SJCRH30 (cell line): ENCODE results near the gene LGR6. TPM values are rescaled to one million over a fixed set of nuclear protein-coding genes. Genes with fewer than 3 reads are reported as not detected.

ENCODE experiments used
- DNase-seq, 2 experiments: peaks; one replicate each; pipeline ENCODE4 v3.0.0-alpha.2; 2015 to 2020
- H3K27ac ChIP-seq: fragments of 250-450 bp; sonication (Bioruptor Pico); 2 replicates; pipeline ENCODE4 v1.5.1; 2020; ENCODE audit warnings: mild to moderate bottlenecking, moderate library complexity
- H3K27me3 ChIP-seq: fragments of 250-450 bp; sonication (Bioruptor Pico); 2 replicates; pipeline ENCODE4 v1.5.1; 2020; ENCODE audit warnings: mild to moderate bottlenecking, moderate library complexity
- H3K36me3 ChIP-seq: fragments of 250-450 bp; sonication (Bioruptor Pico); 2 replicates; pipeline ENCODE4 v1.5.1; 2020; ENCODE audit warnings: mild to moderate bottlenecking, moderate library complexity
- H3K4me1 ChIP-seq: fragments of 250-450 bp; sonication (Bioruptor Pico); 2 replicates; pipeline ENCODE4 v1.5.1; 2020; ENCODE audit warnings: mild to moderate bottlenecking, moderate library complexity
- H3K4me3 ChIP-seq: fragments of 250-450 bp; sonication (Bioruptor Pico); 2 replicates; pipeline ENCODE4 v1.5.1; 2020; ENCODE audit warnings: mild to moderate bottlenecking, moderate library complexity
- H3K9me3 ChIP-seq: fragments of 250-450 bp; sonication (Bioruptor Pico); replicated peaks from 2 replicates; pipeline ENCODE4 v1.5.1; 2020; ENCODE audit warnings: mild to moderate bottlenecking, moderate library complexity
- total RNA-seq: library from RNA; depleted of rRNA; stranded (reverse); fragments of >200 nt; shearing (Covaris generic); gene quantifications from 2 replicates; pipeline ENCODE4 v1.2.3, GENCODE V29; 2014

LGR6 gene
- total RNA-seq, 1 experiment from 2014 or later: not detected

DNA sequence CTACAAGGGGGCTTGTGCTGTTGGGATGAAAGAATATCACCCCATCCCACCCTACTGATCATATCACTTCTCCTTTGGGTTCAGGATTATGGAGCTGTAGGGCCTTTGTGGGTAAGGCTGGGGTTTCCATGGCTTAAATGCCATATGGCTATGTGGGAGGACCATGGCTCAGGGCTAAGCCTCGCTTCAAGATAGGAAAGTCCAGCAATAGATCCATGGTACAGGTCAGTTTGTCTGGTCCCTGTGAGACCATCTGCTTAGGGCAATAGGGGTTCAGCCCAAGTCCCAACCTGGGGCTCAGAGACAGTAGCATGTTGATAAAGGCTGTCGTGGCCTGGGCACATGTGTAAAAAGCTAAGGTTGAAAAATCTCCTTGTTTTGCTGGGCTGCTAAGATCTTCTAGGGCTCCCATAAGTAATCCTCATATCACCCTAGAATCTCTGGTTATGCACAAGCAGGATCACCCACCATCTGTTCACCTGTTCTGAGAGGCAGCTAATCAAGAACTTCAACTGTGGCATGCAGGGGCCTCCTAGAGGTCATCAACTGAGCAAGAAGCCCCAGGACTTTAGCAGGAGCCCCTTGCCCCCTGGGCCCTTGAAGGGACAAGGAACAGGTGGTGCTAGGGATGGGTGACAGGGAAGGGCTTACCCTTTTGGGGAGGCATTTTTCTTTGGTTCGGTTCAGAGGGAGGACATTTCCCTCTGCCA lies 81.6 kb downstream of the LGR6 start:
- Histone ChIP-seq H3K9me3 (no peaks in the 10 kb centered on the region), H3K27ac (no peak overlapping the region)

DNA sequence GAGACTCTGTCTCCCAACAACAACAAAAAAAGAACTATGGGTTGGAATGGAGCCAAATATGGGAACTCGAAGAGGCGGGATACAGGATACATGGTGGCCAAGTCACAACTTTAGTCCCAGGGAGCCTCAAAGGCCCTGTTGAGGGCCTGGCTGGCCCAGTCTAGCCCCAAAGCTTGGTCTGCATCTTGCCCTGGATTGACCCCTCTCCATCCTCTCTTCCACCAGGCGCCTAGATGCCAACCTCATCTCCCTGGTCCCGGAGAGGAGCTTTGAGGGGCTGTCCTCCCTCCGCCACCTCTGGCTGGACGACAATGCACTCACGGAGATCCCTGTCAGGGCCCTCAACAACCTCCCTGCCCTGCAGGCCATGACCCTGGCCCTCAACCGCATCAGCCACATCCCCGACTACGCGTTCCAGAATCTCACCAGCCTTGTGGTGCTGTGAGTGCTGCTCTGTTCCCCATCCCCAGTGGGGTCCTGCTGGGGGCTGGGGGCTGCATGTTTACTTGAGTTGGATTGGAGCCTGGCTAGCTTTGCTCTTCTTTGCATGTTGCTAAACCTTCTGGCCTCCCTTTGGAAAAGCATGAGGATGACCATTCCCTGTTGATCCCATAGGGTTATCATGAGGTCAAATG lies 82.6 kb downstream of the LGR6 start:
- no peak overlapping the region for H3K4me3 ChIP-seq
- no peak for DNase-seq
- no peak overlapping the region for H3K27ac ChIP-seq
- H3K4me1 ChIP-seq: peaks cover 7% of the 10 kb centered on the region
- H3K27me3 ChIP-seq: peaks cover 6% of the 10 kb centered on the region
- no peaks in the 10 kb centered on the region for H3K9me3 ChIP-seq
- H3K36me3 ChIP-seq: no peaks in the 10 kb centered on the region

More for the DNA sequence above, 81.6 kb downstream of the LGR6 start:
- Histone ChIP-seq H3K27me3 (peaks cover 16% of the 10 kb centered on the region), H3K36me3 (no peaks in the 10 kb centered on the region), H3K4me1 (no peaks in the 10 kb centered on the region), H3K4me3 (no peak overlapping the region)
- no peak for DNase-seq

DNA sequence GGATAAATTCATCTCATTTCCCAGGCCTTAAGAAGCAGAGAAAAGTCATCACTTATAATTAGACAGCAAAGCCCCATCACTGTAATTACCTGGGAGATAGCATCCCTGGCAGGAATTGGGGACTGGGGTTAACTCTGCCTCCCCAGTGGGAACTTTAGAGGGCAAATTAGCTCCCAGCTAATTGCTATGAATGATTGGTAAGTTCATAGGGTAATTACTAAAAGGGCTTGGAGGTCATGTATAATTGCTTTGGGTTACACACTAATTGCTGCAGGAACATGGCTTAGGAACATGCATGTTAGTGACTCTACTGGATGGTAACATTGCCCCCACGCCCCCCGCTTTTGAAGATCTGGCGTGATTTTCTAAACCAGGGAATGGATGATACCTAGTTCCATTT lies 83.3 kb downstream of the LGR6 start:
- Histone ChIP-seq H3K36me3 (no peaks in the 10 kb centered on the region), H3K27me3 (peaks cover under 1% of the 10 kb centered on the region; the same call in 1 of the 2 replicates), H3K27ac (no peak overlapping the region), H3K4me1 (peaks cover 14% of the 10 kb centered on the region), H3K4me3 (no peak overlapping the region), H3K9me3 (no peaks in the 10 kb centered on the region)
- no peak for DNase-seq

- Histone ChIP-seq H3K36me3 (no peaks in the 10 kb centered on the region), H3K4me1 (peaks cover 32% of the 10 kb centered on the region), H3K4me3 (no peak overlapping the region), H3K27me3 (no peaks in the 10 kb centered on the region), H3K9me3 (no peaks in the 10 kb centered on the region), H3K27ac (no peak overlapping the region)
- DNase-seq: no peak
Observed at GRCh38 chr1:202278751-202279150, 85.2 kb downstream of the LGR6 start.

DNA sequence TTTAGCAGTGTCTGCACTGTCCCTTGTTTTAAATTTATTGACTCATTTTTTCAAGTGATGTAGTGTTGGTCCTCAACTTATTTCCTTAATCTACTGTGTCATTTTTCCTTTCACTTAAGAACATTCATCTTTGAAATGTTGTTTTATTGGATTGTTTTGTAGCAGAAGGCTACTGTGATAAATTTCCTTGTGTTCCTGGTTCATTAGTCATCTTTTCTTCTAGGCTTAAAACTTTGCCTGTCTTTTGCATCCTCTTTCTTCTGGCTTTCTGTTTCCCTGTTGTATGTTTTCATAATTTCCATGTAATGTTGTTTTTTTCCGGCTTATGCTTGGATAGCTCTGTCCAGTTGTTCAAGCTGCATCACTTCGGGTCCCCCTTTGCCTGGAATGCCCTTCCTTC lies 86.2 kb downstream of the LGR6 start:
- no peak overlapping the region for H3K27ac ChIP-seq
- peaks cover 33% of the 10 kb centered on the region for H3K4me1 ChIP-seq
- no peaks in the 10 kb centered on the region for H3K27me3 ChIP-seq

DNA sequence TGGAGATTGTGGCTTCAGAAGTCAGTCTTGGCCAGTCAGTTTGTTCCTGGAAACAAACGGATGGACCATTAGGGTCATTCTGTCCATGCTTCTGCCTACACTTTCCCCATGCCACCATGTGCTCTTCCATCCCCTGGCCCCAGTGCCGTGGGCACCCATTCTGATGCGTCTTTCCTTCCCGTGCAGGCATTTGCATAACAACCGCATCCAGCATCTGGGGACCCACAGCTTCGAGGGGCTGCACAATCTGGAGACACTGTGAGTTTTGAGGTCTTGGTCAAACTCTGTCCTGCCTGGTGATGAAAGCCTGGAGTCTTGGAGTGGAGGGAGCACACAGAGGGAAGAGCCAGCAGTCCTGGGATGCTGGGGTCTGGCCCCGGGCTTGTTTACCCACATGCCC lies 87.0 kb downstream of the LGR6 start:
- no peak overlapping the region for H3K4me3 ChIP-seq
- H3K9me3 ChIP-seq: no peaks in the 10 kb centered on the region
- no peak overlapping the region for H3K27ac ChIP-seq
- no peak for DNase-seq
- H3K4me1 ChIP-seq: peaks cover 34% of the 10 kb centered on the region
- H3K27me3 ChIP-seq: no peaks in the 10 kb centered on the region
- no peaks in the 10 kb centered on the region for H3K36me3 ChIP-seq

More for the DNA sequence above, 86.2 kb downstream of the LGR6 start:
- H3K36me3 ChIP-seq: no peaks in the 10 kb centered on the region
- no peaks in the 10 kb centered on the region for H3K9me3 ChIP-seq
- no peak overlapping the region for H3K4me3 ChIP-seq
- no peak for DNase-seq

DNA sequence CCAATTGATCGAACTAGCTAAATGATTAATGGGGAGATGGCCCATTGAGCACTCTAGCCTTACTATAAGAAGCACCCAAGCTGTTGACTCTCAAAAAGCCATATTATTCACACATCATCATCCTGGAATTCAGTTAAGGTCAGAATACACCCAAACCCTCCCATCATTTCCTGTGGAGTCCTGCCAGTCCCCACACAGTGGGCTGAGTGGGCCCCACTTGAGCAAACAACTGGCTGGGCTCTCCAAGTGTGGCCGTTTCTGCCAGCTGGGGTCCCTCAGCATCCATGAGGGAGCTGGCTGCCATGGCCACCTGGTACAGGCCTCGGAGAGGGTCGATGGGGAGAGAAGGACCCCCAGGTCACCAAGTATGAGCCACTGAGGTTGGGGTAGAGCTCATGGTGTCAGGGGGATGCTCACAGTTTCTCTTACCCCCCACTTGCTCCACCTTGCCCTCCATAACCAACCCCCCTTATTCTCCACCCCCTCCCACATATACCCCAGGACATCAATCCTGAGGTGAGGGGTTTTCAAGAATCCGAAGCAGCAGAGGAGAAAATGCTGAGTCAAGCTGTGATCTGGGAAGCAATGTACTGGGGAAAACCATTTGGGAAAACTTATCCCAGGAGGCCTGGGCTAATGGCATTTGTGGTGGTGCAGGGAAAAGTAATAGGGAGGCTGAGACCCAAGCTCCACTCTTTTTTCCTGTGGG lies 87.9 kb downstream of the LGR6 start:
- peak; percentile 44 to 49 for DNase-seq
- peaks cover 42% of the 10 kb centered on the region for H3K4me1 ChIP-seq

DNA sequence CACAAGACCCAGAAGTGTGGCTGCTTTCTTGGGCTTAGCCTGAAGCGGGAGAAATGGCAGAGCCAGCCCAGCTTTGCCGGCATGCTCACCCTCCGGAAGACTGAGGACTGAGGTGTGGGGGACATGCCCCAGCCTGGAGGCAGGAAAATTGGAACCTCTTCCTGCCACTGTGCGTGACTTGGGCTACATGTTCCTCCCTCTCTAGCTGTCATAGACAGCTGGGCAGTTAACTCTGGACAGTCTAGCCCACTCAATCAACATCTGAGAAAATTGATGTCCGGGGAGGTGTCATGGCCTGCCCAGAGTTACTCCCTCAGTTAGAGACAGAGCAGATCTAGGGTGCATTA lies 88.4 kb downstream of the LGR6 start:
- Histone ChIP-seq H3K4me3 (no peak overlapping the region), H3K27me3 (no peaks in the 10 kb centered on the region), H3K9me3 (no peaks in the 10 kb centered on the region), H3K27ac (no peak overlapping the region), H3K36me3 (no peaks in the 10 kb centered on the region), H3K4me1 (peaks cover 48% of the 10 kb centered on the region)
- no peak for DNase-seq

More for the DNA sequence above, 87.9 kb downstream of the LGR6 start:
- Histone ChIP-seq H3K27me3 (no peaks in the 10 kb centered on the region), H3K36me3 (no peaks in the 10 kb centered on the region), H3K27ac (no peak overlapping the region), H3K9me3 (no peaks in the 10 kb centered on the region), H3K4me3 (no peak overlapping the region)

- no peaks in the 10 kb centered on the region for H3K36me3 ChIP-seq
- no peak overlapping the region for H3K4me3 ChIP-seq
- no peak overlapping the region for H3K27ac ChIP-seq
- no peak for DNase-seq
- peaks cover 52% of the 10 kb centered on the region for H3K4me1 ChIP-seq
- no peaks in the 10 kb centered on the region for H3K27me3 ChIP-seq
- no peaks in the 10 kb centered on the region for H3K9me3 ChIP-seq
Observed at GRCh38 chr1:202282596-202283283, 89.1 kb downstream of the LGR6 start.

DNA sequence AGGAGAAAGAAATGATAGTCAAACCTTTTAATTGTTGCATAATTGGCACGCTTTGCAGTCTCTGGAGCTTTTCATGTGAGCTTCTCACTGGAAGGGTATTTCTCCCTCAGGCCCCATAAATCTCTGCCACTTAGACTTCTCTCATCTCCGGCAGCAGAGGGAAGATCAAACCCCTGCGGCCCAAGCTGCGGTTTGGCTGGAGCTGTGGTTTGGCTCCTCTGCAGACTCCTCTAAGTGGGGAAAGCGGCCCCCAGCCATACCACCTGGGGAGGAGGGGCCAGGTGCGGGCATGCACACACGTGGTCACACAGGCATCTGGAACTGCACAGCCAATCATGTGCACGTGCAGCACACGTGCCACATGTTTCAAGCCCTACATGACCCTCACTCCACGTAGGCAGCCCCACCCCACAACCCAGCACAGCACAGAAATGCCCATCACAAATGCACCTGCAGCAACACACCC lies 89.8 kb downstream of the LGR6 start:
- Histone ChIP-seq H3K27me3 (no peaks in the 10 kb centered on the region), H3K4me3 (no peak overlapping the region), H3K9me3 (no peaks in the 10 kb centered on the region), H3K4me1 (peaks cover 52% of the 10 kb centered on the region), H3K27ac (no peak overlapping the region), H3K36me3 (no peaks in the 10 kb centered on the region)
- DNase-seq: peak; percentile 69 to 71

GRCh38 chr1:202283991-202284390 lies 90.4 kb downstream of the LGR6 start:
- Histone ChIP-seq H3K27ac (no peak overlapping the region), H3K36me3 (no peaks in the 10 kb centered on the region), H3K27me3 (no peaks in the 10 kb centered on the region), H3K9me3 (no peaks in the 10 kb centered on the region), H3K4me1 (peaks cover 52% of the 10 kb centered on the region), H3K4me3 (no peak overlapping the region)
- DNase-seq: no peak

DNA sequence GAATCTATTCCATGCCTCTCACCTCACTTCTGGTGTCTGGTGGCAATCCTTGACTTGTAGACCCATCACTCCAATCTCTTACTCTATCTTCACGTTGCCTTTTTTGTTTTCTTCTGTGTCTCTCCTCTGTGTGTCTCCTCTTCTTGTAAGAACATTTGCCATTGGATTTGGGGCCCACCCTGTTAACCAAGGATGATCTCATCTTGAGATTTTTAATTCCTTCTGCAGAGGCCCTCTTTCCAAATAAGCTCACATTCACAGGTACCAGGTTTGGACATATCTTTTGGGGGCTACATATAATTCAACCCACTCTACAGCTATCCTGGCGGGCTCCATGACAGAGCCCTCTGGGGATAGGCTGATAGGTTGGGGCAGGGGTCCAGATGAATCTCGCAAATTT lies 92.3 kb downstream of the LGR6 start:
- Histone ChIP-seq H3K27ac (no peak overlapping the region), H3K27me3 (no peaks in the 10 kb centered on the region), H3K4me3 (no peak overlapping the region), H3K4me1 (peaks cover 53% of the 10 kb centered on the region), H3K36me3 (no peaks in the 10 kb centered on the region), H3K9me3 (no peaks in the 10 kb centered on the region)
- no peak for DNase-seq

DNA sequence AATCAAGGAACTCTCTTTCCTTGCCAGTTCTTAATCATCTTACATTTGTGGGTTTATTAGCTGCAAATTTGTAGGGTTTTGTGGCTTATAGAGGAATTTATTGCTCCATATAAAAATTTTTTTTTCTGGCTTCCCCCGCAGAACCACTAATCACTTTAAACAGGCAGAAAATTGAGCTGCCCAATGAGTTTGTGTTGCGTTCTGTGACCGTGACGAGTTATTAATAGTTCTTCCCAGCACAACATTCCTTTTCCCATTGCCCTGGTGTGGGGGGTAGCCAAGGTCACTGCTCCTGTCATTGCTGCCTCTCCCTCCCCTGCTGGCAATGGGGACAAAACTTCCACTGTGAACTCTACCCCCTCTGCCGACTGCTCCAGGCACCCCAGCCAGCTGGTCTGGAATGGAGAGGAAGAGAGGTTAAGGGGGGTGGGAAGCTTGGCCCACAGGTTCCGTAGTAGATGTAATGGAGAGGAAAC lies 93.1 kb downstream of the LGR6 start:
- peaks cover 53% of the 10 kb centered on the region for H3K4me1 ChIP-seq
- no peaks in the 10 kb centered on the region for H3K27me3 ChIP-seq
- H3K4me3 ChIP-seq: no peak overlapping the region
- H3K27ac ChIP-seq: peak overlapping the region; percentile 26; the same call in 1 of the 2 replicates
- peak; percentile 70 to 74 for DNase-seq
- H3K36me3 ChIP-seq: no peaks in the 10 kb centered on the region
- H3K9me3 ChIP-seq: no peaks in the 10 kb centered on the region

- Histone ChIP-seq H3K27me3 (no peaks in the 10 kb centered on the region), H3K27ac (peak overlapping the region; percentile 26; the same call in 1 of the 2 replicates), H3K4me1 (peaks cover 53% of the 10 kb centered on the region), H3K4me3 (no peak overlapping the region), H3K9me3 (no peaks in the 10 kb centered on the region), H3K36me3 (no peaks in the 10 kb centered on the region)
- no peak for DNase-seq
Observed at GRCh38 chr1:202287196-202287595, 93.6 kb downstream of the LGR6 start.

DNA sequence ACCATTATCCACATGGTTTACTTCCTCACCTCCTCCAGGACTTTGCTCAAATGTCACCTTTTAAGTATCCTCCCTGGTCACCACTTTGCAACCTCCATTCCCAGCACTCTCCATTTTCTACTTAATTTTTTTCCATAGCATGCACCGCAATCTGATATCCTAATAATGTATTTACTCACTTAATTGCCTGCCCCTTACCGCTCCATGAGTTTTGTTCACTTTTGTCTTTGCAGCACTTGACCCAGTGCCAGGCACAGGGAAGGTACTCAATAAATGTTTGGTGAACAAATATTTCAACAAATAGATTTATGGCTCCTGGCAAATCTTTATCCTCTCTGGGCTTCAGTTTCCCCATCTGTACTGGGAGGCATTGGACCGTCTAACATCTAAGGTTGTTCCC lies 94.6 kb downstream of the LGR6 start:
- Histone ChIP-seq H3K9me3 (no peaks in the 10 kb centered on the region), H3K36me3 (no peaks in the 10 kb centered on the region), H3K27ac (no peak overlapping the region), H3K4me3 (no peak overlapping the region), H3K4me1 (peaks cover 53% of the 10 kb centered on the region), H3K27me3 (no peaks in the 10 kb centered on the region)
- no peak for DNase-seq
